Measurements from ENCODE around the gene ISM1. TPM values are rescaled to one million over a fixed set of nuclear protein-coding genes. Genes with fewer than 3 reads are reported as not detected.

ISM1 gene
- total RNA-seq, 2 donors from 2014 or later = not detected

- DNase-seq (ENCODE audit: low spot score) (no peak), ATAC-seq (no peak)
- Mint-ChIP-seq H3K4me1 (ENCODE audit: low read depth in 2 of 2) (peaks cover 0 to 6% of the 10 kb centered on the region in 2 donors), H3K27ac (no peak overlapping the region), H3K36me3 (no peaks in the 10 kb centered on the region), H3K27me3 (peaks cover 27% of the 10 kb centered on the region in 2 donors), H3K4me3 (no peak overlapping the region), H3K9me3 (no peaks in the 10 kb centered on the region)
Measured at GRCh38 chr20:13211956-13212618, 9.0 kb upstream of the ISM1 start.

DNA sequence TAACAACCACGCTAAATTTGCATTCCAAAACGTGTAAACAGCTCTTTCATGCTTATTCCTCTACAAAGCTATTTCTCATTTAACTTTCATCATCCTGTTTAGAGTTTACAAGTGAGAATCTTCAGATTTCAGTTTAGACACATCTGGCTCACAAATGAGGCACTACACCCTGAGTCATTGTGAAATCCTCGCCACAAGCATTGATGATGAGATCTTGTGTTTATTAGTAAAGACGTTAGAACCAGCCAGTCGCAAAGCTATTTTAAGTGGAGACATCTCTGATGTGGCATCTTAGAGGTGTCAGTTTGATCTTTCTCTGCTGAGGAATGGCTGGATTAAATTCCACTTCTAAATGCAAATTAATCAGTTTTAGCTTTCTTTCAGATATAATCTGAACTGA, 8.3 kb upstream of the ISM1 start:
- DNase-seq (ENCODE audit: low spot score) (no peak), ATAC-seq (no peak)
- Mint-ChIP-seq H3K4me1 (ENCODE audit: low read depth in 2 of 2) (peaks cover 0 to 6% of the 10 kb centered on the region in 2 donors), H3K36me3 (no peaks in the 10 kb centered on the region), H3K4me3 (no peak overlapping the region), H3K9me3 (no peaks in the 10 kb centered on the region), H3K27me3 (peaks cover 32 to 34% of the 10 kb centered on the region in 2 donors), H3K27ac (no peak overlapping the region)

DNA sequence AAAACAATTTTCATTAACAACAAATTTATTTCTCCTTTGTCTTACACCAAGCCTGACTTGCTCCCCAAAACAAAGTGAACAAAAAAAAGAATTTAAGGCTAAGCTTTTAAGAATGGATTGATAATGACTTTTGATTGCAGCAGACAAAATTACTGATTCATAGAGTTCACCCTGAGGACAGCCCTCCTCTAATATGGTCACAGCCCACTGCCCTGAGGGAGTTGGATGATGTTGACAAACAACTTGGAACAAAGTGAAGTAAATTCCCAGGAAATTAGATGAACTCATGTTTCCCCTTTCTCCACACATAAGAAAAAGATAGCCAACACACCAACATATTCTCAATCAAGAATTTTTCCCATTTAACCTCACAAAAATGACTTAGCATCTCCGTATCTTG, 7.7 kb upstream of the ISM1 start:
- DNase-seq (ENCODE audit: low spot score) = no peak
- no peaks in the 10 kb centered on the region for H3K9me3 Mint-ChIP-seq
- H3K4me1 Mint-ChIP-seq (ENCODE audit: low read depth in 2 of 2) = peaks cover 0 to 6% of the 10 kb centered on the region in 2 donors
- H3K4me3 Mint-ChIP-seq = no peak overlapping the region
- H3K36me3 Mint-ChIP-seq = no peaks in the 10 kb centered on the region
- no peak for ATAC-seq
- no peak overlapping the region for H3K27ac Mint-ChIP-seq
- peaks cover 37 to 39% of the 10 kb centered on the region in 2 donors for H3K27me3 Mint-ChIP-seq

GRCh38 chr20:13216533-13216932, 4.5 kb upstream of the ISM1 start:
- peaks cover 0 to 15% of the 10 kb centered on the region in 2 donors for H3K4me1 Mint-ChIP-seq (ENCODE audit: low read depth in 2 of 2)
- H3K4me3 Mint-ChIP-seq = no peak overlapping the region
- peaks cover 43 to 51% of the 10 kb centered on the region in 2 donors for H3K27me3 Mint-ChIP-seq
- no peaks in the 10 kb centered on the region for H3K36me3 Mint-ChIP-seq
- DNase-seq (ENCODE audit: low spot score) (no peak), ATAC-seq (no peak)
- H3K27ac Mint-ChIP-seq = no peak overlapping the region
- no peaks in the 10 kb centered on the region for H3K9me3 Mint-ChIP-seq

- Mint-ChIP-seq H3K4me1 (ENCODE audit: low read depth in 2 of 2) (peaks cover 0 to 17% of the 10 kb centered on the region in 2 donors), H3K36me3 (no peaks in the 10 kb centered on the region), H3K9me3 (no peaks in the 10 kb centered on the region), H3K4me3 (no peak overlapping the region), H3K27ac (no peak overlapping the region), H3K27me3 (peaks cover 29 to 31% of the 10 kb centered on the region in 2 donors)
- DNase-seq (ENCODE audit: low spot score) (no peak), ATAC-seq (no peak)
Measured at GRCh38 chr20:13219327-13220193, 1.5 kb upstream of the ISM1 start.

DNA sequence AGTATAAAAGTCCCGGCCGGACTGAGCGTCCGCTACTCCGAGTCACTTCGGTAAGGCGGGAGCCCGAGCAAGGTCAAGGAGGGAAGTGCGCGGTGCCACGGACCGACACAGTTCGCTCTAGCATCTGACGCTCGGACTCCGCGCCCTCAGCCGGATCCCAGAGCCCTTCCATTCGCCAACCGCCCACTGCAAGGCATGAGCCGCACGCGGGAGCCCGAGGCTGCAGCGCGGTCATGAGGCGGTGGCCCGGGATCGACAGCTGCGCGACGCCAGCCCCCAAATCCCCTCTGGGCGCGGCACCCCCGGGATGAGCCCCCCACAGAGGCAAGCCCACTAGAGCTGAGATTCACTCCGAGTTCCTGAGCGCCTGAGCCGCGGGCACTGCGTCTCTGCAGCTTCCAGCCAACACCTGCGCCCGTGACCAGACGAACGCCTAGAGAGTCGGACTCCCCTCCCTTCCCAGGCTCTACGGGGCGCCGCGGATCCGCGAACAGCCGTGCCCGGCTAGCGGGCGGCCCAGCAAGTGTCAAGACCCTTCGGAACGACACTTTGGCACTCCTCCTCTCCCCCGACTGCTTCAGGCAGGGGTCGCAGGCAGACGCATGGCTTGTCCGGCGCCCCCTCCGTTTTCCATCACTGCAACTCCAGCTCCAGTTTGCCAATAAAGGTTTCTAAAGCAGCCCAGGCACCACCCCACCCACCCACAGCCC, 725 bp upstream of the ISM1 start:
- no peak for DNase-seq (ENCODE audit: low spot score)
- Mint-ChIP-seq H3K27me3 (peaks cover 29 to 31% of the 10 kb centered on the region in 2 donors), H3K36me3 (no peaks in the 10 kb centered on the region), H3K9me3 (no peaks in the 10 kb centered on the region), H3K4me1 (ENCODE audit: low read depth in 2 of 2) (peaks cover 0 to 17% of the 10 kb centered on the region in 2 donors), H3K4me3 (no peak overlapping the region), H3K27ac (no peak overlapping the region)
- ATAC-seq = peak; percentile 33 to 43

- H3K27ac Mint-ChIP-seq = no peak overlapping the region
- no peak overlapping the region for H3K4me3 Mint-ChIP-seq
- no peak for DNase-seq (ENCODE audit: low spot score)
Measured at GRCh38 chr20:13221313-13221672, 219 bp downstream of the ISM1 start.

DNA sequence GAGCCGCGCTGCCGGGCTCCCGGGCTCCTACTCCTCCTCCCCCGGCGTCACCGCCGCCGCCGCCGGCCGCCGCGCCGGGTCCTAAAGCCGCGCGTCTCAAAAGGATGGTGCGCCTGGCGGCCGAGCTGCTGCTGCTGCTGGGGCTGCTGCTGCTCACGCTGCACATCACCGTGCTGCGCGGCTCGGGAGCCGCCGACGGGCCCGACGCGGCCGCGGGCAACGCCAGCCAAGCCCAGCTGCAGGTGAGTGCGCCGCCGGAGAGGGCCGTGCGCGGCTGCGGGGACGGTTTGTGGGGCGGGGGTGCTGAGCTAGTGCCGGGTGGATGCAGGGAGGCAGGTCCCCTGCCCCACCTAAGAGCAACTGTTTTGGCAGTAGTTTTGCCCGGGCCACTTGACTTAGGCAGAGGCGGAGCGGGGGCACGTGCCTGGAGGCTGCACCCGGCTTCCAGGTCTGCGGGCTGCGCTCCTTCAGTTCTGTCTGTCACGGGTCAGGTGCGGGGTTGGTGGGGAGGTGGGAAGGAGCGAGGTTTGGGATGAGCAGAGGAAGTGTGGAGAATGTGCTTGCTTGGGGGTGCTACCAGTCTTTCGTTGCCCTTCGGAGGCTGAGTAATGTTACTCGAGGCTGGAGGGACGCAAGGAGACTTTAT, 722 bp downstream of the ISM1 start:
- peaks cover 2% of the 10 kb centered on the region for H3K9me3 Mint-ChIP-seq
- ATAC-seq = peak; percentile 76 to 88
- H3K4me1 Mint-ChIP-seq (ENCODE audit: low read depth in 2 of 2) = peaks cover 0 to 12% of the 10 kb centered on the region in 2 donors
- H3K27me3 Mint-ChIP-seq = peaks cover 30 to 39% of the 10 kb centered on the region in 2 donors
- peak; percentile 61 for DNase-seq (ENCODE audit: low spot score)
- no peaks in the 10 kb centered on the region for H3K36me3 Mint-ChIP-seq
- H3K4me3 Mint-ChIP-seq = no peak overlapping the region
- H3K27ac Mint-ChIP-seq = no peak overlapping the region

More at GRCh38 chr20:13221313-13221672, 219 bp downstream of the ISM1 start:
- Mint-ChIP-seq H3K9me3 (no peaks in the 10 kb centered on the region), H3K27me3 (peaks cover 27 to 34% of the 10 kb centered on the region in 2 donors), H3K4me1 (ENCODE audit: low read depth in 2 of 2) (peaks cover 0 to 17% of the 10 kb centered on the region in 2 donors), H3K36me3 (no peaks in the 10 kb centered on the region)
- peak; percentile 42 to 67 for ATAC-seq

- no peak for DNase-seq (ENCODE audit: low spot score)
- H3K27me3 Mint-ChIP-seq = peaks cover 29 to 37% of the 10 kb centered on the region in 2 donors
- no peaks in the 10 kb centered on the region for H3K36me3 Mint-ChIP-seq
- H3K4me3 Mint-ChIP-seq = no peak overlapping the region
- ATAC-seq = no peak
- no peak overlapping the region for H3K27ac Mint-ChIP-seq
- peaks cover 2% of the 10 kb centered on the region for H3K9me3 Mint-ChIP-seq
- peaks cover 0 to 11% of the 10 kb centered on the region in 2 donors for H3K4me1 Mint-ChIP-seq (ENCODE audit: low read depth in 2 of 2)
Measured at GRCh38 chr20:13222319-13222716, 1.2 kb downstream of the ISM1 start.

- Mint-ChIP-seq H3K4me3 (no peak overlapping the region), H3K36me3 (no peaks in the 10 kb centered on the region), H3K9me3 (peaks cover 2% of the 10 kb centered on the region), H3K27me3 (peaks cover 17 to 27% of the 10 kb centered on the region in 2 donors), H3K4me1 (ENCODE audit: low read depth in 2 of 2) (peaks cover 5 to 14% of the 10 kb centered on the region in 2 donors), H3K27ac (no peak overlapping the region)
- ATAC-seq (no peak), DNase-seq (ENCODE audit: low spot score) (no peak)
Measured at GRCh38 chr20:13223736-13224520, 2.9 kb downstream of the ISM1 start.

DNA sequence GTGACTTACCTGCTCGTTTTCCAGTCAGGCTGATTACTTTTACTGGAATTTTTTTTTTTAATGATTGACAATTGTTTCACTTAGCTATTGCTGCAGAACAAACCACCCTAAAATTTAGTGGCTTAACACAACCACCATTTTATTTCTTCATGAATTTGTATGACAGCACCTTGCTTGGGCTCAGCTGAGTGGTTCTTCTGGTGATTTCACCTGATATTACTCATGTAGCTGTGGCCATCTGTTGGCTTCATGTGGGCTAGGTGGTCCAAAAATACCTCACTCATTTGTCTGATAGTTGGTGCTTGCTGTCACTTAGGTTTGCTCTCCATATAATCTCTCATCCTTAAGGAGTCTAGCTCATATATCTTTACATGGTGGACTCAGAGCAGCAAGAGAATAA, 5.3 kb downstream of the ISM1 start:
- H3K9me3 Mint-ChIP-seq = peaks cover 2% of the 10 kb centered on the region
- H3K27ac Mint-ChIP-seq = no peak overlapping the region
- DNase-seq (ENCODE audit: low spot score) (no peak), ATAC-seq (no peak)
- H3K36me3 Mint-ChIP-seq = no peaks in the 10 kb centered on the region
- H3K4me1 Mint-ChIP-seq (ENCODE audit: low read depth in 2 of 2) = peaks cover 19 to 28% of the 10 kb centered on the region in 2 donors
- H3K4me3 Mint-ChIP-seq = no peak overlapping the region
- H3K27me3 Mint-ChIP-seq = peaks cover 19 to 23% of the 10 kb centered on the region in 2 donors

GRCh38 chr20:13228771-13229170, 7.7 kb downstream of the ISM1 start:
- H3K4me3 Mint-ChIP-seq = peak overlapping the region; percentile 0
- no peak for ATAC-seq

DNA sequence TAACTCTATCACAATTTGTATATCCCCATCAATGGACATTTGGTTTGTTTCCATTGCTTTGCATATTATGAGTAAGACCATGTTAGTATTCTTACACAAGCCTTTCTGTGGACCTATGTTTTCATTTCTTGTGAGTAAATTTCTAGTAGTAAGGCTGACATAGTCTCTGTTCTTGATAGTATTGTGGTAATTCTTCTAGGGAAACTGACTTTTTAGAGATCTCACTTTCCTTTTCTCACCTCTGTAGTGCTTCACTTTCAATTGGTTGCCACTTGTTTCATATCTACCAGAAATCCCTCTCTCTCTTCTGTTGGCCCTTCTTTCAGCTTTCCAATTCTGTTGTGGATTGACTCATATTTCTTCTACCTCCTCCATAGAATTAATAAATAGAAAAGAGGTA, 8.5 kb downstream of the ISM1 start:
- no peak overlapping the region for H3K27ac Mint-ChIP-seq
- peak; percentile 44 to 60 for ATAC-seq
- peaks cover 17 to 30% of the 10 kb centered on the region in 2 donors for H3K4me1 Mint-ChIP-seq (ENCODE audit: low read depth in 2 of 2)
- H3K9me3 Mint-ChIP-seq = peaks cover 2% of the 10 kb centered on the region
- peaks cover 13 to 23% of the 10 kb centered on the region in 2 donors for H3K27me3 Mint-ChIP-seq
- H3K4me3 Mint-ChIP-seq = no peak overlapping the region
- DNase-seq (ENCODE audit: low spot score) = no peak
- H3K36me3 Mint-ChIP-seq = no peaks in the 10 kb centered on the region

More at GRCh38 chr20:13228771-13229170, 7.7 kb downstream of the ISM1 start:
- peaks cover 2% of the 10 kb centered on the region for H3K9me3 Mint-ChIP-seq
- peaks cover 13 to 23% of the 10 kb centered on the region in 2 donors for H3K27me3 Mint-ChIP-seq
- DNase-seq (ENCODE audit: low spot score) = no peak
- no peak overlapping the region for H3K27ac Mint-ChIP-seq
- H3K4me1 Mint-ChIP-seq (ENCODE audit: low read depth in 2 of 2) = peaks cover 17 to 30% of the 10 kb centered on the region in 2 donors
- H3K36me3 Mint-ChIP-seq = no peaks in the 10 kb centered on the region

Measured in natural killer cell treated with Interleukin-12 subunit alpha and Interleukin-12 subunit beta and Interleukin-15 and Interleukin-18, amount 100 ng/mL, for 72 hours (primary cell).